T1000 (cell line): Measurements from ENCODE around the gene NFAT5.

Experiments used
- DNase-seq: peaks from one replicate; lab custom pipeline; 2025; ENCODE audit warnings: mixed read lengths; lab: John Stamatoyannopoulos, UW

The NFAT5 gene

GRCh38 chr16:69741951-69742904 lies 176.5 kb downstream of the NFAT5 start:
- no peak for DNase-seq

- no peak for DNase-seq
Observed at GRCh38 chr16:69744363-69745231, 178.8 kb downstream of the NFAT5 start.

GRCh38 chr16:69745232-69745612 lies 179.5 kb downstream of the NFAT5 start:
- no peak for DNase-seq

GRCh38 chr16:69745959-69746358 lies 180.2 kb downstream of the NFAT5 start:
- DNase-seq: no peak

GRCh38 chr16:69747115-69747514 lies 181.3 kb downstream of the NFAT5 start:
- DNase-seq: no peak

GRCh38 chr16:69748694-69749345 lies 183.1 kb downstream of the NFAT5 start:
- no peak for DNase-seq

- no peak for DNase-seq
Observed at GRCh38 chr16:69754143-69754468, 188.3 kb downstream of the NFAT5 start.
